ENCODE results near the gene SLC26A9. TPM values are rescaled to one million over a fixed set of nuclear protein-coding genes. Genes with fewer than 3 reads are reported as not detected.

Gene SLC26A9
- total and polyA plus RNA-seq, 2 of the 4 experiments (the other 2 are of a cell fraction), result not detected

GRCh38 chr1:205969229-205969628, 26.0 kb upstream of the SLC26A9 start:
- Histone ChIP-seq H3K4me1 (ENCODE audit: control insufficient read depth, insufficient read depth, low read length) (no peaks in the 10 kb centered on the region), H3K27ac (ENCODE audit: insufficient read depth, low read length) (no peak overlapping the region), H2BK15ac (ENCODE audit: low read depth, low read length) (no peak overlapping the region), H3K9me3 (ENCODE audit: control insufficient read depth, insufficient read depth, low read length) (no peaks in the 10 kb centered on the region), H3K9ac (ENCODE audit: low read depth, low read length) (no peak overlapping the region), H3K56ac (ENCODE audit: extremely low read depth, insufficient read depth, low read length) (no peak overlapping the region), H3K27me3 (ENCODE audit: control insufficient read depth, insufficient read depth, low read length) (peaks cover 26% of the 10 kb centered on the region), H4K5ac (ENCODE audit: low read depth, low read length) (no peak overlapping the region), H2AK9ac (replicated peaks; ENCODE audit: low read depth, low read length, poor library complexity) (no peak overlapping the region), H3K23ac (ENCODE audit: low read depth, low read length) (no peak overlapping the region), H3K79me1 (ENCODE audit: low read depth in 1 of 2, low read length in 2 of 2) (no peaks in the 10 kb centered on the region), H3K4ac (ENCODE audit: low read depth, low read length) (no peak overlapping the region; the same call in 1 of the 2 replicates), H3K4me2 (ENCODE audit: low read depth, low read length) (no peak overlapping the region), H2AFZ (replicated peaks; ENCODE audit: low read length, poor library complexity) (no peak overlapping the region), H4K91ac (ENCODE audit: insufficient read depth, low read depth, low read length) (no peak overlapping the region), H3K14ac (replicated peaks; ENCODE audit: low read depth, low read length) (no peak overlapping the region), H2BK20ac (ENCODE audit: low read depth, low read length) (no peak overlapping the region), H2AK5ac (ENCODE audit: low read depth, low read length) (no peak overlapping the region), H2BK120ac (ENCODE audit: low read depth, low read length) (no peak overlapping the region), H3K18ac (ENCODE audit: low read depth, low read length) (no peak overlapping the region), H3K4me3 (ENCODE audit: insufficient read depth, low read depth, low read length) (no peak overlapping the region), H4K20me1 (ENCODE audit: insufficient read depth, low read length) (no peaks in the 10 kb centered on the region; the same call in 1 of the 2 replicates), H2BK5ac (ENCODE audit: low read depth, low read length, poor library complexity, severe bottlenecking) (no peak overlapping the region), H3K36me3 (ENCODE audit: control insufficient read depth, insufficient read depth, low read length) (no peaks in the 10 kb centered on the region), H3K9me1 (ENCODE audit: insufficient read depth, low read length) (peaks cover 17% of the 10 kb centered on the region), H4K8ac (ENCODE audit: low read depth in 2 of 2, low read length in 2 of 2) (no peak overlapping the region)
- intact Hi-C loops (cut with micrococcal nuclease) (no loop called here), dilution Hi-C loops (cut with HindIII; ENCODE audit: low sequenced_read_pairs, unreplicated experiment) (no loop called here), in situ Hi-C loops (cut with MboI; ENCODE audit: low sequenced_read_pairs) (loop anchor here (5.0 kb wide), 1 partner anchor 42 kb away; no protein-coding TSS in a partner anchor)
- WGBS, 2 experiments (ENCODE audit: extremely low coverage in 2 of 2, insufficient read length in 1 of 2), result 47% methylated on average over 2 of the region's 8 CpGs; no CpG with 5 or more reads in 1 of the 2 experiments
- ChIA-PET POLR2A (ENCODE audit: unreplicated experiment) (no interaction called here), CTCF (interaction anchor here (0.9 to 1.4 kb wide), 3 partner anchors 14 to 51 kb away, joined by 3 to 7 read pairs (median 3); no protein-coding TSS in a partner anchor)
- TF ChIP-seq POLR2A (IDR thresholded peaks at IDR 0.05; ENCODE audit: low read depth, low read length), result no peak
- no peak for TF ChIP-seq RCOR1 (IDR thresholded peaks at IDR 0.05; ENCODE audit: insufficient replicate concordance, low read length)
- TF ChIP-seq BHLHE40 (IDR thresholded peaks at IDR 0.05; ENCODE audit: low read depth, low read length), result no peak
- no peak for TF ChIP-seq CHD1 (IDR thresholded peaks at IDR 0.05; ENCODE audit: low read depth, low read length)
- TF ChIP-seq SMC3 (IDR thresholded peaks at IDR 0.05; ENCODE audit: low read depth, low read length), result no peak
- no peak for TF ChIP-seq MAFK (IDR thresholded peaks at IDR 0.05; ENCODE audit: low read depth, low read length)
- TF ChIP-seq RFX5 (IDR thresholded peaks at IDR 0.05; ENCODE audit: low read depth, low read length), result no peak
- TF ChIP-seq CTCF (conservative IDR thresholded peaks at IDR 0.05; ENCODE audit: low read depth, low read length), result no peak
- TF ChIP-seq MAZ (IDR thresholded peaks at IDR 0.05; ENCODE audit: borderline replicate concordance, low read depth, low read length), result no peak
- TF ChIP-seq RAD21 (IDR thresholded peaks at IDR 0.05; ENCODE audit: low read length), result no peak
- TF ChIP-seq CEBPB (IDR thresholded peaks at IDR 0.05; ENCODE audit: low read depth, low read length), result no peak
- no peak for TF ChIP-seq MXI1 (IDR thresholded peaks at IDR 0.05; ENCODE audit: borderline replicate concordance, low read depth, low read length)
- no peak for TF ChIP-seq FOS (IDR thresholded peaks at IDR 0.05; ENCODE audit: low read depth, low read length)
- TF ChIP-seq NFE2L2 (IDR thresholded peaks at IDR 0.05; ENCODE audit: low read depth, low read length), result no peak
- TF ChIP-seq USF2 (IDR thresholded peaks at IDR 0.05; ENCODE audit: low read depth, low read length), result no peak
- BruUV-seq (replicated peaks), result no TSS peak
- ATAC-seq (ENCODE audit: low read depth), result no peak
- DNase-seq, result no peak
